Suppressor macrophage treated with lipopolysaccharide for 4 hours (primary cell): Measurements from ENCODE around the gene PLAAT2.

ENCODE experiments used
- DNase-seq: peaks from one replicate; pipeline ENCODE4 v3.0.0-alpha.2; 2020

Gene PLAAT2

DNA sequence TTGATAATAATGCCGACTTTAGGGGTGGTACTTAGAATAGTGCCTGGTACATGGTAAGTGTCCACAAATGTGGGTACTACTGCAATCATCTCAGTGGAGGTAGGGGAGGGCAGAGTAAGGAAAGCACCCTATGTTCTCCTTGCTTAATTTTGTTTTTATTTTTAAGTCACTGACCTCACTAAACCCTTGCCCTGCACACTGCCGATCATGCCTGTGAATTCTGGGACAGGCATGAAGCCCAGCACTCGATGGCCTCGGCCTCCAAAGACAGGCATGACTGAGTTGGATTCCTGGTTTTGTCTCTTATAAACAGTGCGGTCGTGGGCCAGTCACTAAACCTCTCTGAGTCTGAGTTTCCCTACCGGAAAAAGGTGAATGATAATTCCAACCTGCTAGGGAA is 50.4 kb downstream of the PLAAT2 start:
- no peak for DNase-seq

DNA sequence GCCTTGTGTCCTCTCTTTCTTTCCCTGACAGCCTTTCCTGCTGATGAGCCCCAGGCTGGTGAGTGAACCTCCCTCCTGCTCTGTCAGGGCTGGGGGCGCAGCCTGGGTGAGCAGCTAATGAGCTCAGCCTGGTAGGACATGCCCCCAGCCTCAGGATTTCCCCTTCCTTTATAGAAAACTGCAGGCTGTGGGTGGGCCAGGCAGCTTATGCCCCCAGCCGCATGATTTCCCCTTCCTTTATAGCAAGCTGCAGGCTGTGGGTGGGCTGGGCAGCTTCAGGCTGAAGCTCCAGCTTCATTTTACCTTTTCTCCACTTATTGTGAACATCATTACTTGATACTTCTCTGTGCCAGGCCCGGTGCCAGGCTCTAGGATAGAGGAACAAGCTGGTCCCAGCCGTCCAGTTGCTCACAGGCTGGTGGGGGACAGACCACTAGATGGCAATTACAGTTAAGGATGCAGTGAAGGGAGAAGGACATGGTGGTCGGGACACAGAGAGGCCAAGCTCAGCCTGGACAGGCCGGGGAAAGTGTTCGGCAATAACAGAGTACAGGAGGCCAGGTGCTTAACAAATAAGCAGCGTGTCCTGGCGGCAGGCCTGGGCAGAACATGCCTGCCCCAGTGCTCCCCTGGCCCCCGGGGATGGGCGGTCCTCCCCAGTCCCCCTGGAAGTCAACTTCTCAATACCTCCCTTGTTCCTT is 52.0 kb downstream of the PLAAT2 start:
- no peak for DNase-seq

- DNase-seq: no peak
Measured at GRCh38 chr11:63510360-63511047, 52.7 kb downstream of the PLAAT2 start.

- DNase-seq: no peak
Measured at GRCh38 chr11:63508745-63509144, 54.4 kb downstream of the PLAAT2 start.

- DNase-seq: peak; percentile 62
Measured at GRCh38 chr11:63508009-63508408, 55.2 kb downstream of the PLAAT2 start.

GRCh38 chr11:63507511-63507910 is 55.7 kb downstream of the PLAAT2 start:
- DNase-seq: no peak

DNA sequence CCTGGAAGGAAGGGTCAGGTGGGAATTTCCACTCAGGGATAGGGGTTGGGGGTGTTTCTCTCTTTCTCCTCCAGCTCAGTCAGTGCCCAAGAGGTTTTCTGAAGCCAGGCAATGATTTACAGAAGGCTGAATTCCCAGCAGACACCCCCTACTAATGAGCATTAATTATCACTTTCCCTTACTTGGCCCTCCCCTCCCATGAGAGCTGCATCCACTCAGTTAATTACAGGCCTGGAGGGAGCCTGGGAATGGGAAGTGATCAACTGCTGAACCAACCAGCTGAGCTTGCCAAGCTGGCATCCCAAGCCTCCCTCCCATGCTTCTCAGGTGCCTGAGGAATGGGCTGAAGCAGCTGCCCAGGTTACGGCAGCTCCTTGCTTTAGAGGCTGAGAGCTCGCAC is 56.3 kb downstream of the PLAAT2 start:
- no peak for DNase-seq

- DNase-seq: peak; percentile 43
Measured at GRCh38 chr11:63505857-63506528, 57.2 kb downstream of the PLAAT2 start, which contains the start of gene LGALS12. Gene LGALS12 (plus strand): TSS chr11:63506084. CDS start chr11:63506459, 375 bp downstream.

DNA sequence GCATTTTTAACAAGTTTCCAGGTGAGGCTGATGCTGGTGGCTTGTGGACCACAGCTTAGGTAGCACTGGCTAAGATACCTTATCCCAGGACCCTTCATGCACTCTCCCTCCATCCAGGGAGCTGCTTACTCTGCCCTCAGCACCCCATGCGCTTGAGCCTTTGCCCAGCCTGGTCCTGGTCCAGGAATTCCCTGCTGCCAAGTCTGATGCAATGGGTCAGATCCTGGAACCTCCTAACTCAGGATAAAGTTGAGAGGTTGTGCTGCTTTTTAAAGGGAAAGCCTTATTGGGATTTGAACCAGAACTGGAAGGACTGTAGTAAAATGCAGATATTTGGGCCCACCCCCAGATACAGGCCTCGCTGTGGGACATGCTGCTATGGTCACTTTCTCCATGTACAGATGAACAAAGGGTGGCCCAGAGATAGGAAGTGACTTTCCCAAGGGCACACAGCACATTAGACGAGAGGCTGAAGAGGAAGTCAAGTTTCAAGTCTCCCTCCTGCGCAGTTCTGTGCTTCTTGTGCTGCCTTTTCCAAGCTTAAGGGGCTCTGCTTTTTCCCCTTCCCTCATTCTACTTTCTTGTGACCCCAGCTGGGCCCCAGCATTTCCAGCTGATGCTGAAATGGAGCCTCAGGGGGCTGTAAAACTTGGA is 58.1 kb downstream of the PLAAT2 start:
- peak; percentile 28 for DNase-seq

GRCh38 chr11:63504054-63504453 is 59.1 kb downstream of the PLAAT2 start:
- no peak for DNase-seq

DNA sequence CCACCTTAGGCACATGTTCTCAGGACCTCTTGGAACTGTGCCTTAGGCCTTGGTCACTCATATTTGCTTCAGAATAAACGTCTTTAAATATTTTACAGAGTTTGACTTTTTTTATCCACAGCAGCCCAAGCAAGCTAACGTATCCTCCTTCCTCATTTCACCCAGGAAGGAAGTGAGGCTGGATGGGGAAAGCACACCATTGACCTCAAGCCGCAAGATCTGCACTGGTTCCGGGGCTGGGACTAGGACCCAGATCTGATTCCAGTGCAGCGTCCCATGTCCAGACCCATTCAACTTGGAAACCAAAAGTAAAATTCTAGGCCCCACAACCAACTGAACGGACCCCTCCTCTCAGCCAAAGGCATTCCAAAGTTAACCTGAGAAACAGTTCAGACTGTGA is 59.7 kb downstream of the PLAAT2 start:
- DNase-seq: peak; percentile 77
